Fibroblast of skin of scalp (primary cell): Measurements from ENCODE around the gene ZKSCAN2. TPM values are rescaled to one million over a fixed set of nuclear protein-coding genes. Genes with fewer than 3 reads are reported as not detected.

Experiments
- DNase-seq: peaks from one replicate; pipeline ENCODE4 v3.0.0-alpha.2; 2013
- polyA plus RNA-seq, 2 experiments: library from polyadenylated mRNA; unstranded; fragments of 120-200 nt; gene quantifications; one replicate each; pipeline ENCODE4 v1.2.1, GENCODE V29; 2013; ENCODE audit not compliant: insufficient read length in 2 of 2

ZKSCAN2 gene
- 3.4 TPM for polyA plus RNA-seq (2013, experiment 1 of 2; ENCODE audit: insufficient read length)
- polyA plus RNA-seq (2013, experiment 2 of 2; ENCODE audit: insufficient read length): 3.9 TPM

GRCh38 chr16:25257470-25257955 lies at the start of gene ZKSCAN2:
Gene ZKSCAN2 (minus strand): TSS chr16:25257845. CDS start chr16:25257127, 718 bp downstream.
- peak; percentile 91 for DNase-seq

GRCh38 chr16:25299792-25300590 lies 42.3 kb upstream of the ZKSCAN2 start:
- DNase-seq: no peak

- no peak for DNase-seq
These were observed 40.7 kb upstream of the ZKSCAN2 start for GRCh38 chr16:25298165-25298872.

GRCh38 chr16:25297151-25297787 lies 39.6 kb upstream of the ZKSCAN2 start:
- no peak for DNase-seq

GRCh38 chr16:25291580-25291979 lies 33.9 kb upstream of the ZKSCAN2 start:
- DNase-seq: no peak

- DNase-seq: no peak
These were observed 31.8 kb upstream of the ZKSCAN2 start for GRCh38 chr16:25289466-25289865.

- no peak for DNase-seq
These were observed 21.8 kb upstream of the ZKSCAN2 start for GRCh38 chr16:25279491-25279890.

- DNase-seq: no peak
These were observed 13.8 kb upstream of the ZKSCAN2 start for GRCh38 chr16:25271421-25271820.

GRCh38 chr16:25270577-25270976 lies 12.9 kb upstream of the ZKSCAN2 start:
- no peak for DNase-seq

- DNase-seq: no peak
These were observed 12.2 kb upstream of the ZKSCAN2 start for GRCh38 chr16:25269879-25270278.

- DNase-seq: no peak
These were observed 8.3 kb upstream of the ZKSCAN2 start for GRCh38 chr16:25265968-25266367.

GRCh38 chr16:25264597-25264996 lies 7.0 kb upstream of the ZKSCAN2 start:
- DNase-seq: peak; percentile 18

GRCh38 chr16:25260416-25260815 lies 2.8 kb upstream of the ZKSCAN2 start:
- no peak for DNase-seq

GRCh38 chr16:25258861-25259179 lies 1.2 kb upstream of the ZKSCAN2 start:
- DNase-seq: no peak

- peak; percentile 91 for DNase-seq
These were observed 563 bp upstream of the ZKSCAN2 start for GRCh38 chr16:25257956-25258860.

GRCh38 chr16:25256695-25257469 lies 763 bp downstream of the ZKSCAN2 start:
- DNase-seq: peak; percentile 9

GRCh38 chr16:25253322-25253721 lies 4.3 kb downstream of the ZKSCAN2 start:
- no peak for DNase-seq

- no peak for DNase-seq
These were observed 7.2 kb downstream of the ZKSCAN2 start for GRCh38 chr16:25250467-25250866.

- DNase-seq: no peak
These were observed 21.7 kb downstream of the ZKSCAN2 start for GRCh38 chr16:25235991-25236390.

- DNase-seq: no peak
These were observed 29.3 kb downstream of the ZKSCAN2 start for GRCh38 chr16:25228372-25228771.

GRCh38 chr16:25224731-25225319 lies 32.8 kb downstream of the ZKSCAN2 start:
- no peak for DNase-seq
